COR-L47 (cell line): ENCODE results near the gene ADAM23.

Source experiments
- DNase-seq: peaks from one replicate; lab custom pipeline; 2025; lab: John Stamatoyannopoulos, UW

The ADAM23 gene

DNA sequence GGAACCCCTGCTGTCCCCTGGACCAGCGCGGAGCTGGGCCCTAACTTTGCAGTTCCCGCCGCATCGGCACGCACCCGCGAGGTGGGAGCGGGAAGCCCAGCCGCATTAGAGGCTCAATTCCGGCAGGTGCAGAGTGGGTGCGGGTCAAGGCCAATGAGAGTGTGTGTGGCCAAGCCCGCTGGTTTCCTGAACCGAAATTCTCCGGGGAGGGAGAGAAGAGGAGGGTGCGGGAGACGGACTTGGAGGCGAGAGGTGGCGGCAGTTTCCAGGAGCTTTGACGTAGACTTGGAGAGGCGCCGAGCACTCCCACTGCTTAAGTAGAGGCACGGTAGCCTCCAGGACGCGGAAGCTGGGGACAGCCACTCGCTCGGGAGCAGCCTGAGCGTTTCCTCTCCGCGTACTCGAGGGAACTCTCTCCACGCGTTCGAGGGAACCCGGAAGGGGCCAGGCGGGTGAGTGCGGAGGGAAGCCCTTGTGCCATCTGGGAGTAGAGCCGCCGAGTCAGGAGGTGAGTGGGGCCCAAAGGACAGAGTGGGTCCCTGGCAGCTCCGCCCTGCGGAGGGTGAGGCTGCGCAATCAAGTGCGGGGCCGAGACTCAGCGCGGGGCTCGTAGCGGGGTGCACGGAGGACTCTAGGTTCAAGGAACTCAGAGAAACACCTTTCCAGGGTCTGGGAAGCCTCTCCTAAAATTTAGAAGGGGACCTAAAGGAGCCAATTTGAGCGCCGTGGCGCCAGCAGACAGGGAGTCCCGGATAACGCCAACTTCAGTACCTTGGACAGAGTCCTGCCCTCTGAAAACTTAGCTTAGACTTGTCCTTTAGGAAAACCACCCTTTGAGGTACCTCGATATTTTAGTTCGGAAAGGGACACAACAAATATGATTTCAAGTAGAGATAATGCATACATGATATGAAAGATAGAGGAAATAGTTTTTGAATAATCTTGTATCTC lies 199.0 kb downstream of the ADAM23 start, which contains the start of gene FAM237A:
Gene FAM237A, plus strand, starts transcription at position 413 of the 951 bp plus-strand sequence. CDS start 1,750 bp downstream, outside the sequence.
- DNase-seq, result no peak

DNA sequence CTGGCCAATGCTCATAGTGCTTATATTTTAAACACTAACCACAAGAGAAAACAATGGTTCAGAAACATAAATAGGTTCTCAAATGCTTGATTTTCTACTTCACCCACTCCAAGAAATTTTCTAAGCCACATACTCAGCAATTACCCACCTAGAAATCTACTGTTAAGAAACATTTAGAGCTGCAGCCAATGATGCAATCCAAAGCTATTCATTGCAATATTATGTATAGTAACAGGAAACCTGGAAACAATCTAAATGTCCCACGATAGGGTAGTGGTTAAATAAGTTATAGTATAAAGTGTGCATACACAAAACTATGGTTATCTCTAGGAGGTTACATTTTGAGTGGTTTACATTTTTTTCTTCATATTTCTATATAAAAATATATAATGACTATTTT lies 204.7 kb downstream of the ADAM23 start:
- no peak for DNase-seq

- no peak for DNase-seq
Observed at GRCh38 chr2:206657087-206657486, 213.8 kb downstream of the ADAM23 start.

GRCh38 chr2:206665251-206665650 lies 221.9 kb downstream of the ADAM23 start:
- no peak for DNase-seq
